Liver (tissue), 9 donors: ENCODE data around the gene MYO7B. TPM values are rescaled to one million over a fixed set of nuclear protein-coding genes. Genes with fewer than 3 reads are reported as not detected.

ENCODE experiments used
- DNase-seq: peaks from one replicate; pipeline ENCODE4 v3.0.0-alpha.2; 2017; ENCODE audit warnings: low spot score
- H3K27ac ChIP-seq, 2 donors: one replicate each; pipeline ENCODE4 v1.7.0; 2013; ENCODE audit warnings: inconsistent platforms in 2 of 2, low read length in 2 of 2, control low read depth in 1 of 2, low read depth in 1 of 2, mild to moderate bottlenecking in 1 of 2
- H3K27me3 ChIP-seq, 4 donors: one replicate each; pipeline versions ENCODE4 v1.6.1 to v1.7.0; 2013; ENCODE audit warnings: low read length in 3 of 4, inconsistent platforms in 1 of 4, mild to moderate bottlenecking in 1 of 4, moderate library complexity in 1 of 4; ENCODE audit not compliant: control insufficient read depth in 4 of 4, insufficient read depth in 4 of 4
- H3K36me3 ChIP-seq, 4 donors: one replicate each; pipeline versions ENCODE4 v1.6.1 to v1.7.0; 2013; ENCODE audit warnings: low read length in 3 of 4, mild to moderate bottlenecking in 3 of 4, low read depth in 1 of 4, moderate library complexity in 1 of 4; ENCODE audit not compliant: control insufficient read depth in 4 of 4, insufficient read depth in 3 of 4
- H3K4me1 ChIP-seq, 4 donors: one replicate each; pipeline versions ENCODE4 v1.6.1 to v1.7.0; 2013; ENCODE audit warnings: low read length in 3 of 4, mild to moderate bottlenecking in 3 of 4, moderate library complexity in 1 of 4; ENCODE audit not compliant: control insufficient read depth in 4 of 4, insufficient read depth in 4 of 4
- H3K4me3 ChIP-seq, 3 donors: one replicate each; pipeline versions ENCODE4 v1.6.1 to v1.7.0; 2013; ENCODE audit warnings: low read length in 3 of 3, control low read depth in 1 of 3, low read depth in 1 of 3, mild to moderate bottlenecking in 1 of 3
- H3K9ac ChIP-seq, 2 donors: one replicate each; pipeline ENCODE4 v1.7.0; 2013; ENCODE audit warnings: low read length in 2 of 2, mild to moderate bottlenecking in 2 of 2, moderate library complexity in 2 of 2, control low read depth in 1 of 2, low read depth in 1 of 2
- H3K9me3 ChIP-seq, 4 donors: one replicate each; pipeline versions ENCODE4 v1.6.1 to v1.7.0; 2013; ENCODE audit warnings: low read length in 3 of 4; ENCODE audit not compliant: control insufficient read depth in 4 of 4
- FOXA2 ChIP-seq: IDR thresholded peaks from 2 replicates; pipeline ENCODE4 v1.6.1; 2016; ENCODE audit warnings: antibody characterized with exemption
- GABPA ChIP-seq, 2 donors: IDR thresholded peaks in 1 of 2; conservative IDR thresholded peaks in 1 of 2; 2 replicates each; pipeline ENCODE4 v1.6.1; 2016; ENCODE audit warnings: antibody characterized with exemption in 2 of 2, mild to moderate bottlenecking in 1 of 2, moderate library complexity in 1 of 2
- HNF4A ChIP-seq, 2 donors: conservative IDR thresholded peaks; 2 replicates each; pipeline ENCODE4 v1.6.1; 2016; ENCODE audit warnings: antibody characterized with exemption in 2 of 2, mild to moderate bottlenecking in 2 of 2
- NR2F2 ChIP-seq: IDR thresholded peaks from 2 replicates; pipeline ENCODE4 v1.6.1; 2016; ENCODE audit warnings: antibody characterized with exemption
- RAD21 ChIP-seq, 2 donors: IDR thresholded peaks; 2 replicates each; pipeline ENCODE4 v1.6.1; 2016; ENCODE audit warnings: antibody characterized with exemption in 2 of 2, mild to moderate bottlenecking in 2 of 2
- REST ChIP-seq: IDR thresholded peaks from 2 replicates; pipeline ENCODE4 v1.6.1; 2016; ENCODE audit warnings: antibody characterized with exemption, mild to moderate bottlenecking
- RXRA ChIP-seq, 2 donors: IDR thresholded peaks; 2 replicates each; pipeline ENCODE4 v1.6.1; 2017 to 2018; ENCODE audit warnings: antibody characterized with exemption in 2 of 2, mild to moderate bottlenecking in 1 of 2
- SP1 ChIP-seq: IDR thresholded peaks from 2 replicates; pipeline ENCODE4 v1.6.1; 2018; ENCODE audit warnings: antibody characterized with exemption, mild to moderate bottlenecking
- TAF1 ChIP-seq: conservative IDR thresholded peaks from 2 replicates; pipeline ENCODE4 v1.6.1; 2016; ENCODE audit warnings: antibody characterized with exemption, mild to moderate bottlenecking
- YY1 ChIP-seq: IDR thresholded peaks from 2 replicates; pipeline ENCODE4 v1.6.1; 2016; ENCODE audit warnings: antibody characterized with exemption, mild to moderate bottlenecking
- WGBS: extraction: QIAGEN DNeasy Blood & Tissue Kit; methylation state at CpG from one replicate; pipeline ENCODE4 v1.1.7; 2013; 5-methylcytosine and 5-hydroxymethylcytosine counted together
- polyA plus RNA-seq, 2 donors: library from polyadenylated mRNA; stranded (reverse) in 1 of 2; unstranded in 1 of 2; fragments of 200-250 nt in 1 of 2; fragments of >200 nt in 1 of 2; fragmentation: Nextera tagmentation in 1 of 2; extraction: Ambion mirVana in 1 of 2; gene quantifications; one replicate each; pipeline versions ENCODE4 v1.2.1 to v1.2.3, GENCODE V29; 2013 to 2015
- total RNA-seq, 2 donors: library from RNA; depleted of rRNA; stranded (reverse); fragments of >200 nt; gene quantifications; one replicate each; pipeline ENCODE4 v1.2.3, GENCODE V29; 2014
- TF ChIP-seq, protein P1 (sequence below): IDR thresholded peaks from 2 replicates; pipeline ENCODE4 v1.6.1; 2016; ENCODE audit warnings: antibody characterized with exemption
- TF ChIP-seq, protein P2 (sequence below): IDR thresholded peaks from 2 replicates; pipeline ENCODE4 v1.6.1; 2016; ENCODE audit warnings: antibody characterized with exemption
- TF ChIP-seq, protein P3 (sequence below): IDR thresholded peaks from 2 replicates; pipeline ENCODE4 v1.6.1; 2016; ENCODE audit warnings: antibody characterized with exemption
- donor health status: healthy.
- donor health status: healthy.
- donor health status: healthy.
- donor health status: healthy.
- donor health status: healthy.

MYO7B gene
- total and polyA plus RNA-seq, 4 donors, result 0.15 to 1.1 (median 0.64) TPM

- no peaks in the 10 kb centered on the region for H3K27me3 ChIP-seq
- H3K9me3 ChIP-seq, result no peaks in the 10 kb centered on the region
- no peaks in the 10 kb centered on the region for H3K4me1 ChIP-seq
- WGBS, result 94% methylated on average over 25 of the region's 25 CpGs
- H3K4me3 ChIP-seq, result no peak overlapping the region
- DNase-seq, result no peak
- no peaks in the 10 kb centered on the region for H3K36me3 ChIP-seq
- H3K9ac ChIP-seq, result no peak overlapping the region
- no peak for TF ChIP-seq TAF1
- TF ChIP-seq, protein P1, sequence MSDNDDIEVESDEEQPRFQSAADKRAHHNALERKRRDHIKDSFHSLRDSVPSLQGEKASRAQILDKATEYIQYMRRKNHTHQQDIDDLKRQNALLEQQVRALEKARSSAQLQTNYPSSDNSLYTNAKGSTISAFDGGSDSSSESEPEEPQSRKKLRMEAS, result no peak
- H3K27ac ChIP-seq, result no peak overlapping the region
Measured at GRCh38 chr2:127630864-127631540, 95.5 kb downstream of the MYO7B start.

DNA sequence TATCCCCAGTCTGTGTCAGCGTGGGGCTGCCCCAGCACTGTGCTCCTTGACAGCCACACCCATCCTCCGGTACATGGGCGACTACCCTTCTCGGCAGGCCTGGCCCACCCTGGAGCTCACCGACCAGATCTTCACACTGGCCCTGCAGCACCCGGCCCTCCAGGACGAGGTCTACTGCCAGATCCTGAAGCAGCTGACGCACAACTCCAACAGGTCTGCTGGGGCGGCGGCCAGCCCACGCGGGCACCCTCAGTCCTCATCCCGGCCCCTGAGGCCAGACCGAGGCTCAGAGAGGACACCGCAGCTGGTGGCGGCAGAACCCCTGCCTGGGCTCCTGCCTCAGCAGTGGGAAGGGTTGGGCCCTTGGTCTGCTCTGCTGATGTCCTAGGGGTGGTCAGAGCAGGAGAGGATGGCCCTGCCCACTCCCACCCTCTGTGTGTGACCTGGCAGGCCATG, 96.1 kb downstream of the MYO7B start:
- H3K4me3 ChIP-seq, result no peak overlapping the region
- H3K9ac ChIP-seq, result no peak overlapping the region
- TF ChIP-seq HNF4A (conservative IDR thresholded peaks at IDR 0.05) (no peak), SP1 (no peak), RAD21 (IDR thresholded peaks at IDR 0.05) (no peak), NR2F2 (no peak), FOXA2 (no peak), REST (no peak), GABPA (IDR thresholded peaks at IDR 0.05 in 1 of 2, conservative IDR thresholded peaks at IDR 0.05 in 1 of 2) (no peak), TAF1 (no peak), YY1 (no peak), RXRA (IDR thresholded peaks at IDR 0.05) (no peak)
- TF ChIP-seq, protein P1, result no peak
- TF ChIP-seq, protein P2, sequence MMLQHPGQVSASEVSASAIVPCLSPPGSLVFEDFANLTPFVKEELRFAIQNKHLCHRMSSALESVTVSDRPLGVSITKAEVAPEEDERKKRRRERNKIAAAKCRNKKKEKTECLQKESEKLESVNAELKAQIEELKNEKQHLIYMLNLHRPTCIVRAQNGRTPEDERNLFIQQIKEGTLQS, result no peak
- TF ChIP-seq, protein P3, sequence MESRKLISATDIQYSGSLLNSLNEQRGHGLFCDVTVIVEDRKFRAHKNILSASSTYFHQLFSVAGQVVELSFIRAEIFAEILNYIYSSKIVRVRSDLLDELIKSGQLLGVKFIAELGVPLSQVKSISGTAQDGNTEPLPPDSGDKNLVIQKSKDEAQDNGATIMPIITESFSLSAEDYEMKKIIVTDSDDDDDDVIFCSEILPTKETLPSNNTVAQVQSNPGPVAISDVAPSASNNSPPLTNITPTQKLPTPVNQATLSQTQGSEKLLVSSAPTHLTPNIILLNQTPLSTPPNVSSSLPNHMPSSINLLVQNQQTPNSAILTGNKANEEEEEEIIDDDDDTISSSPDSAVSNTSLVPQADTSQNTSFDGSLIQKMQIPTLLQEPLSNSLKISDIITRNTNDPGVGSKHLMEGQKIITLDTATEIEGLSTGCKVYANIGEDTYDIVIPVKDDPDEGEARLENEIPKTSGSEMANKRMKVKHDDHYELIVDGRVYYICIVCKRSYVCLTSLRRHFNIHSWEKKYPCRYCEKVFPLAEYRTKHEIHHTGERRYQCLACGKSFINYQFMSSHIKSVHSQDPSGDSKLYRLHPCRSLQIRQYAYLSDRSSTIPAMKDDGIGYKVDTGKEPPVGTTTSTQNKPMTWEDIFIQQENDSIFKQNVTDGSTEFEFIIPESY, result no peak
- H3K4me1 ChIP-seq, result no peaks in the 10 kb centered on the region
- H3K9me3 ChIP-seq, result no peaks in the 10 kb centered on the region
- H3K27me3 ChIP-seq, result no peaks in the 10 kb centered on the region
- no peaks in the 10 kb centered on the region for H3K36me3 ChIP-seq
- no peak overlapping the region for H3K27ac ChIP-seq
- WGBS, result 88% methylated on average over 16 of the region's 16 CpGs
- no peak for DNase-seq
